Natural killer cell (primary cell): Measurements from ENCODE around the gene FOXN3. TPM values are rescaled to one million over a fixed set of nuclear protein-coding genes. Genes with fewer than 3 reads are reported as not detected.
A peak's percentile ranks its signal among the peaks of the same experiment; 100 is the strongest.

Source experiments
- ATAC-seq, 3 donors: fragments of 150-1000 bp in 2 of 3; fragments of 200-7000 bp in 1 of 3; cut with Tn5 transposase; 1 replicate in 1 of 3; 2 replicates in 2 of 3; pipeline ENCODE4 v1.10.0; 2021; ENCODE audit warnings: mild to moderate bottlenecking in 2 of 3, moderate library complexity in 2 of 3
- DNase-seq, 2 donors: peaks; one replicate each; pipeline versions ENCODE4 v3.0.0 to v3.0.0-alpha.2; 2013 to 2021; ENCODE audit warnings: mixed read lengths in 1 of 2
- H3K27ac ChIP-seq: one replicate; pipeline ENCODE4 v1.5.1; 2013; ENCODE audit warnings: mild to moderate bottlenecking, low read length
- H3K27me3 ChIP-seq: one replicate; pipeline ENCODE4 v1.6.1; 2013; ENCODE audit warnings: low read length; ENCODE audit not compliant: control insufficient read depth, insufficient read depth
- H3K36me3 ChIP-seq: one replicate; pipeline ENCODE4 v1.6.1; 2013; ENCODE audit warnings: low read length; ENCODE audit not compliant: control insufficient read depth, insufficient read depth
- H3K4me1 ChIP-seq: one replicate; pipeline ENCODE4 v1.6.1; 2013; ENCODE audit warnings: low read length; ENCODE audit not compliant: control insufficient read depth, insufficient read depth
- H3K4me3 ChIP-seq: one replicate; pipeline ENCODE4 v1.5.1; 2013; ENCODE audit warnings: low read length
- H3K9me3 ChIP-seq: one replicate; pipeline ENCODE4 v1.6.1; 2013; ENCODE audit warnings: low read length; ENCODE audit not compliant: control insufficient read depth, insufficient read depth
- H3K27ac Mint-ChIP-seq, 2 donors: one replicate each; pipeline ENCODE4 v1.8.0; 2022; ENCODE audit warnings: mild to moderate bottlenecking in 2 of 2, mixed read lengths in 2 of 2, moderate library complexity in 1 of 2
- H3K27me3 Mint-ChIP-seq, 2 donors: one replicate each; pipeline ENCODE4 v1.8.0; 2022; ENCODE audit warnings: low read depth in 2 of 2, mixed read lengths in 2 of 2
- H3K36me3 Mint-ChIP-seq: one replicate; pipeline ENCODE4 v1.8.0; 2022; ENCODE audit warnings: mixed read lengths
- H3K4me1 Mint-ChIP-seq, 2 donors: one replicate each; pipeline ENCODE4 v1.8.0; 2022; ENCODE audit warnings: mixed read lengths in 2 of 2
- H3K4me3 Mint-ChIP-seq: one replicate; pipeline ENCODE4 v1.8.0; 2022; ENCODE audit warnings: mild to moderate bottlenecking, moderate library complexity, mixed read lengths
- H3K9me3 Mint-ChIP-seq, 2 donors: one replicate each; pipeline ENCODE4 v1.8.0; 2022; ENCODE audit warnings: mixed read lengths in 2 of 2
- WGBS: methylation state at CpG from one replicate; pipeline ENCODE4 v1.1.7; 2013; ENCODE audit warnings: missing lambda C conversion rate; ENCODE audit not compliant: insufficient coverage; 5-methylcytosine and 5-hydroxymethylcytosine counted together
- intact Hi-C: fragments of 100-400 bp; cut with micrococcal nuclease; formaldehyde crosslinking; loops from one replicate; pipeline ENCODE4 v1.14.2; 2022
- total RNA-seq, 4 donors: library from RNA; stranded (reverse); fragments of 120-200 nt in 1 of 4; gene quantifications; one replicate each; pipeline versions ENCODE4 v1.2.3 to v1.2.4, GENCODE V29; 2013 to 2022
- TF ChIP-seq, protein P1 (sequence below): fragments of 200-600 bp; IDR thresholded peaks from one replicate; pipeline ENCODE4 v1.8.0; 2022; ENCODE audit warnings: antibody characterized with exemption

FOXN3 gene
- total RNA-seq, 3 donors from 2014 or later (not counting 1 experiment from before 2014, with no cell fraction given): 209 to 216 (median 209) TPM

DNA sequence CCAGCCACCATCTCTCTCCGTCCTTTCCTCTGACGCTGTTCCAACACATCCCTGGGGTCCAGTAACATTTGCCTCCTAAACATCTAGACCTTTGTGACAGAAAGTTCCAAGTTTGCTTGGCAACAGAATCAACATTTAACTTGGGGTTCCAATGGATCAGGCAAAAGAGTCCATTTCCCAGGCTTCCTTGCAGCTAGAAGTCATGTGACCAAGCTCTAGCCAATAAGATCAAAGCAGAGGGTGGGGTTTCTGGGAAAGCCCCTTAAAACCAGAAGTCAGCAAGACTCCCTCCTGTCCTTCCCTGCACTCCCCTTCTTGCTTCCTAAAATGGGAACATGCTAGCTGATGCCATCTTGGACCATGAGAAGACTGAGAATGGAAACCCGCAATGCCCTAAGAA is 14.7 kb downstream of the FOXN3 start:
- Mint-ChIP-seq H3K4me1 (peaks cover 77 to 80% of the 10 kb centered on the region in 2 donors), H3K4me3 (no peak overlapping the region), H3K9me3 (no peaks in the 10 kb centered on the region), H3K36me3 (no peaks in the 10 kb centered on the region), H3K27ac (peak overlapping the region in 1 of 2 donors; percentile 5), H3K27me3 (no peaks in the 10 kb centered on the region)
- Histone ChIP-seq H3K4me1 (peaks cover 5% of the 10 kb centered on the region), H3K36me3 (peaks cover 3% of the 10 kb centered on the region), H3K27ac (no peak overlapping the region), H3K4me3 (no peak overlapping the region), H3K27me3 (no peaks in the 10 kb centered on the region), H3K9me3 (no peaks in the 10 kb centered on the region)
- intact Hi-C loops: no loop called here
- ATAC-seq (no peak), DNase-seq (no peak)
- TF ChIP-seq, protein P1, sequence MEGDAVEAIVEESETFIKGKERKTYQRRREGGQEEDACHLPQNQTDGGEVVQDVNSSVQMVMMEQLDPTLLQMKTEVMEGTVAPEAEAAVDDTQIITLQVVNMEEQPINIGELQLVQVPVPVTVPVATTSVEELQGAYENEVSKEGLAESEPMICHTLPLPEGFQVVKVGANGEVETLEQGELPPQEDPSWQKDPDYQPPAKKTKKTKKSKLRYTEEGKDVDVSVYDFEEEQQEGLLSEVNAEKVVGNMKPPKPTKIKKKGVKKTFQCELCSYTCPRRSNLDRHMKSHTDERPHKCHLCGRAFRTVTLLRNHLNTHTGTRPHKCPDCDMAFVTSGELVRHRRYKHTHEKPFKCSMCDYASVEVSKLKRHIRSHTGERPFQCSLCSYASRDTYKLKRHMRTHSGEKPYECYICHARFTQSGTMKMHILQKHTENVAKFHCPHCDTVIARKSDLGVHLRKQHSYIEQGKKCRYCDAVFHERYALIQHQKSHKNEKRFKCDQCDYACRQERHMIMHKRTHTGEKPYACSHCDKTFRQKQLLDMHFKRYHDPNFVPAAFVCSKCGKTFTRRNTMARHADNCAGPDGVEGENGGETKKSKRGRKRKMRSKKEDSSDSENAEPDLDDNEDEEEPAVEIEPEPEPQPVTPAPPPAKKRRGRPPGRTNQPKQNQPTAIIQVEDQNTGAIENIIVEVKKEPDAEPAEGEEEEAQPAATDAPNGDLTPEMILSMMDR: no peak
- WGBS: 98% methylated on average over 3 of the region's 3 CpGs

DNA sequence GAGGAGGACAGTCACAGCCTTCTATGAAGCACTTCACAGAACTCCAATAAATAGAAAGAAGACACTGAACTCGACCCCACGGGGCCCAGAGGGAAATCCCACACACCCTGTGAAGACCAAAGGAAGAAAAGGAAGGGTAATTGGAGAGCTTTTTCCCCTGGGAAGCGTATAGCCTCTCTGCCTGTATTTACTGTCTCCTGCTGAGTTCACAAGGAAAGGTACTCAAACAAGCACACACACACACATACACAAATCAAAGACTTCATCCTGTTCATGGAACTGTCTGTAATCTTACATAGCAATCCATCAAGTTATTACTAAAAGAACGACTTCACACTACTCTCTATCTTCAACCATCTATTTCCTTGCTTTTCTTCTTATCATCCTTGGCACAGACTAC is 15.3 kb downstream of the FOXN3 start:
- TF ChIP-seq, protein P1: no peak
- intact Hi-C loops: no loop called here
- Histone ChIP-seq H3K36me3 (peaks cover 3% of the 10 kb centered on the region), H3K27me3 (no peaks in the 10 kb centered on the region), H3K27ac (no peak overlapping the region), H3K4me1 (peaks cover 5% of the 10 kb centered on the region), H3K4me3 (no peak overlapping the region), H3K9me3 (no peaks in the 10 kb centered on the region)
- ATAC-seq (no peak), DNase-seq (no peak)
- Mint-ChIP-seq H3K27ac (peak overlapping the region in 1 of 2 donors; percentile 5), H3K4me3 (no peak overlapping the region), H3K4me1 (peaks cover 71 to 75% of the 10 kb centered on the region in 2 donors), H3K36me3 (no peaks in the 10 kb centered on the region), H3K27me3 (no peaks in the 10 kb centered on the region), H3K9me3 (no peaks in the 10 kb centered on the region)
- WGBS: 85% methylated on average over 2 of the region's 4 CpGs

DNA sequence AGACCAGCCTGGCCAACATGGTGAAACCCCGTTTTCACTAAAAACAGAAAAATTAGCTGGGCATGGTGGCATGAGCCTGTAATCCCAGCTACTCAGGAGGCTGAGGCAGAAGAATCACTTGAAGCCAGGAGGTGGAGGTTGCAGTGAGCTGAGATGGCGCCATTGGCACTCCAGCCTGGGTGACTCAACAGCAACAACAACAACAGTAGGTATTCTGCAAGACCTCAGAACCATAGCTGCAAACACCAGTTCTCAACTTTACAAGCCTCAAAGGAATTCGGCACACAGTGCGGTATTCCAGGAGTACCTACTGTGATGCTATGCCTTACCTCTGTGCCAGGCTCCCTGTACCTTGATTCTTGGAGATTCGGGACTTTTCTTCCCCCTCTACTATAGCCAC is 15.8 kb downstream of the FOXN3 start:
- no peaks in the 10 kb centered on the region for H3K9me3 ChIP-seq
- H3K27ac ChIP-seq: no peak overlapping the region
- H3K27me3 ChIP-seq: no peaks in the 10 kb centered on the region
- intact Hi-C loops: no loop called here
- peaks cover 5% of the 10 kb centered on the region for H3K4me1 ChIP-seq
- Mint-ChIP-seq H3K27me3 (no peaks in the 10 kb centered on the region), H3K4me3 (no peak overlapping the region), H3K36me3 (no peaks in the 10 kb centered on the region), H3K4me1 (peaks cover 67 to 73% of the 10 kb centered on the region in 2 donors), H3K9me3 (no peaks in the 10 kb centered on the region), H3K27ac (peak overlapping the region; percentile 24 to 76)
- ATAC-seq (no peak), DNase-seq (no peak)
- peaks cover 3% of the 10 kb centered on the region for H3K36me3 ChIP-seq
- no peak overlapping the region for H3K4me3 ChIP-seq
- WGBS: 99% methylated on average over 5 of the region's 5 CpGs
- TF ChIP-seq, protein P1: no peak

DNA sequence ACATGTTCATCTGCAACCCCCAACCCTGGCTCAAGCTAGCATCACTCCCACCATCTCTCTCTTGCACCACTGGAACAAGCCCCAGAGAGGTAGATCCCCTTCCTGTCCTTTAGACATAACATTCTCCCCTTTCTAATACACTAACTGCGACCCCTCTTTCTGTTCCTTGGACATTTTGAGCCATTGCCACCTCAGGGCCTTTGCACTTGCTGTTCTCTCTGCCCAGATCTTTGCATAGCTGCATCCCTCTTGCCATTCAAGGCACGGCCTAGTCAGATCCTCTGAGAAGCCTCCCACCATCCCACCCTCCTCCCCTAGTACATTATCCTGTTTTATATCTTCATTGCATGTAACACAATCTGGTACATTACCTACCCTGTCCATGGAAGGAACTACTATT is 16.5 kb downstream of the FOXN3 start:
- H3K36me3 ChIP-seq: peaks cover 1% of the 10 kb centered on the region
- Mint-ChIP-seq H3K9me3 (no peaks in the 10 kb centered on the region), H3K4me3 (peak overlapping the region; percentile 21), H3K27me3 (no peaks in the 10 kb centered on the region), H3K4me1 (peaks cover 73 to 78% of the 10 kb centered on the region in 2 donors), H3K27ac (peak overlapping the region; percentile 24 to 76), H3K36me3 (no peaks in the 10 kb centered on the region)
- no peak for ATAC-seq
- H3K27me3 ChIP-seq: no peaks in the 10 kb centered on the region
- no peak for DNase-seq
- no peak overlapping the region for H3K4me3 ChIP-seq
- 96% methylated on average over 2 of the region's 2 CpGs for WGBS
- peaks cover 5% of the 10 kb centered on the region for H3K4me1 ChIP-seq
- TF ChIP-seq, protein P1: no peak
- H3K27ac ChIP-seq: no peak overlapping the region
- no peaks in the 10 kb centered on the region for H3K9me3 ChIP-seq
- intact Hi-C loops: no loop called here
